ENCODE measurements around the gene ZNF334.

The ZNF334 gene

GRCh38 chr20:46545077-46545826 lies 31.9 kb upstream of the ZNF334 start:
- DNase-seq = no peak

GRCh38 chr20:46544576-46544975 lies 31.2 kb upstream of the ZNF334 start:
- no peak for DNase-seq

- no peak for DNase-seq
Measured at GRCh38 chr20:46543959-46544358, 30.6 kb upstream of the ZNF334 start.

GRCh38 chr20:46543033-46543432 lies 29.7 kb upstream of the ZNF334 start:
- no peak for DNase-seq

GRCh38 chr20:46541229-46541935 lies 28.0 kb upstream of the ZNF334 start:
- DNase-seq = no peak

- DNase-seq = no peak
Measured at GRCh38 chr20:46539113-46539512, 25.8 kb upstream of the ZNF334 start.

- DNase-seq = no peak
Measured at GRCh38 chr20:46530640-46531039, 17.3 kb upstream of the ZNF334 start.

- DNase-seq = no peak
Measured at GRCh38 chr20:46523696-46524328, 10.5 kb upstream of the ZNF334 start.

- DNase-seq = no peak
Measured at GRCh38 chr20:46523108-46523507, 9.7 kb upstream of the ZNF334 start.

- DNase-seq = peak; percentile 50
Measured at GRCh38 chr20:46520976-46521579, 7.7 kb upstream of the ZNF334 start.

- no peak for DNase-seq
Measured at GRCh38 chr20:46520540-46520939, 7.2 kb upstream of the ZNF334 start.

- no peak for DNase-seq
Measured at GRCh38 chr20:46519471-46520068, 6.2 kb upstream of the ZNF334 start.

GRCh38 chr20:46509523-46509922 lies 3.8 kb downstream of the ZNF334 start:
- peak; percentile 9 for DNase-seq

GRCh38 chr20:46507760-46508407 lies 5.5 kb downstream of the ZNF334 start:
- no peak for DNase-seq

- no peak for DNase-seq
Measured at GRCh38 chr20:46505506-46505905, 7.9 kb downstream of the ZNF334 start.

GRCh38 chr20:46501961-46502360 lies 11.4 kb downstream of the ZNF334 start:
- DNase-seq = no peak

- no peak for DNase-seq
Measured at GRCh38 chr20:46501337-46501942, 11.9 kb downstream of the ZNF334 start.

- no peak for DNase-seq
Measured at GRCh38 chr20:46494077-46494476, 19.3 kb downstream of the ZNF334 start.

GRCh38 chr20:46491354-46491753 lies 22.0 kb downstream of the ZNF334 start:
- DNase-seq = no peak

- no peak for DNase-seq
Measured at GRCh38 chr20:46488451-46488850, 24.9 kb downstream of the ZNF334 start.

- no peak for DNase-seq
Measured at GRCh38 chr20:46487628-46488027, 25.7 kb downstream of the ZNF334 start.

- DNase-seq = no peak
Measured at GRCh38 chr20:46485431-46485830, 27.9 kb downstream of the ZNF334 start.
